K562 (cell line): Measurements from ENCODE around the gene HOXB1. TPM values are rescaled to one million over a fixed set of nuclear protein-coding genes. Genes with fewer than 3 reads are reported as not detected.
A peak's percentile ranks its signal among the peaks of the same experiment; 100 is the strongest.

Experiments used
- ASH1L ChIP-seq: fragments of 450-650 bp; IDR thresholded peaks from 2 replicates; pipeline ENCODE4 v1.6.1; 2018; ENCODE audit warnings: borderline replicate concordance, mild to moderate bottlenecking, low read depth; ENCODE audit not compliant: partially characterized antibody
- ELF1 ChIP-seq: fragments of 200-800 bp; sonication (Bioruptor generic); IDR thresholded peaks from 2 replicates; pipeline ENCODE4 v1.6.1; 2016; ENCODE audit warnings: missing genetic modification characterization, missing compliant biosample characterization
- HDAC6 ChIP-seq: IDR thresholded peaks from 2 replicates; pipeline ENCODE4 v1.6.1; 2012; ENCODE audit warnings: low read depth, mild to moderate bottlenecking, control low read depth, inconsistent platforms, low read length, moderate library complexity
- HOXB6 ChIP-seq: fragments of 250-450 bp; sonication (Bioruptor Pico); IDR thresholded peaks from 2 replicates; pipeline ENCODE4 v1.5.1; 2022; ENCODE audit warnings: mild to moderate bottlenecking, borderline replicate concordance
- MBD1 ChIP-seq: fragments of 250-450 bp; sonication (Bioruptor Pico); IDR thresholded peaks from 2 replicates; pipeline ENCODE4 v1.8.0; 2022; ENCODE audit warnings: inconsistent platforms
- MIER1 ChIP-seq: fragments of 450-650 bp; IDR thresholded peaks from 2 replicates; pipeline ENCODE4 v1.6.1; 2016; ENCODE audit warnings: antibody characterized with exemption, mild to moderate bottlenecking, low read depth
- MLLT1 ChIP-seq, 2 experiments: fragments of 450-650 bp; IDR thresholded peaks; 2 replicates each; pipeline ENCODE4 v1.6.1; 2016
- TRIM25 ChIP-seq: fragments of 450-650 bp; IDR thresholded peaks from 2 replicates; pipeline ENCODE4 v1.7.0; 2016; ENCODE audit warnings: borderline replicate concordance
- WHSC1 ChIP-seq: IDR thresholded peaks from one replicate; pipeline ENCODE4 v1.6.1; 2012; ENCODE audit warnings: low read length, control low read depth, inconsistent platforms
- ZBTB8A ChIP-seq: fragments of 450-650 bp; IDR thresholded peaks from 2 replicates; pipeline ENCODE4 v1.6.1; 2018; ENCODE audit warnings: mild to moderate bottlenecking, moderate library complexity; ENCODE audit not compliant: partially characterized antibody
- ZNF324 ChIP-seq: fragments of 250-450 bp; sonication (Bioruptor Pico); IDR thresholded peaks from 2 replicates; pipeline ENCODE4 v1.4.0; 2020; ENCODE audit warnings: mild to moderate bottlenecking
- ZNF512 ChIP-seq: IDR thresholded peaks from 2 replicates; pipeline ENCODE4 v1.6.1; 2016; ENCODE audit warnings: missing genetic modification characterization, missing compliant biosample characterization
- ZNF592 ChIP-seq: fragments of 450-650 bp; IDR thresholded peaks from 2 replicates; pipeline ENCODE4 v1.6.1; 2017; ENCODE audit warnings: antibody characterized with exemption, mild to moderate bottlenecking
- ZNF780A ChIP-seq: fragments of 250-450 bp; sonication (Bioruptor Pico); IDR thresholded peaks from 2 replicates; pipeline ENCODE4 v1.5.0; 2021; ENCODE audit warnings: mild to moderate bottlenecking
- polyA plus RNA-seq, 8 experiments: library from polyadenylated mRNA; depleted of rRNA in 4 of 8; stranded (reverse) in 5 of 8; unstranded in 3 of 8; fragments of >200 nt; fragmentation: Nextera tagmentation in 2 of 8; fragmentation: Illumina TruSeq in 1 of 8; extraction: Ambion mirVana in 2 of 8; extraction: Trizol in 1 of 8; gene quantifications; 2 replicates each; pipeline versions ENCODE4 v1.2.1 to v1.2.3, GENCODE V29; 2011 to 2014; ENCODE audit warnings: inconsistent platforms in 1 of 8, missing spikeins in 1 of 8
- total RNA-seq, 7 experiments: library from RNA; depleted of rRNA in 6 of 7; stranded (reverse); fragments of >200 nt in 6 of 7; fragmentation: Illumina TruSeq in 2 of 7; extraction: Trizol in 2 of 7; gene quantifications; 2 replicates each; pipeline versions ENCODE4 v1.2.1 to v1.2.3, GENCODE V29; 2011 to 2021; ENCODE audit warnings: low replicate concordance in 1 of 7

HOXB1 gene
- total and polyA plus RNA-seq, 9 of the 15 experiments (the other 6 are each of a cell fraction or from before 2014, with no cell fraction given), result 0.04 TPM; not detected in 8

GRCh38 chr17:48500435-48501426 lies 30.1 kb downstream of the HOXB1 start (continued):
- TF ChIP-seq HOXB6 (CRISPR knock-in tag), result no peak
- TF ChIP-seq ZNF780A (CRISPR knock-in tag), result no peak
- TF ChIP-seq ZNF592, result peak; percentile 43; the same call in 1 of the 2 replicates
- TF ChIP-seq HDAC6, result no peak
- TF ChIP-seq ZBTB8A, result no peak
- no peak for TF ChIP-seq ELF1 (tag)
- TF ChIP-seq MBD1 (CRISPR knock-in tag), result no peak
- no peak for TF ChIP-seq ASH1L
- no peak for TF ChIP-seq TRIM25
- TF ChIP-seq ZNF324 (CRISPR knock-in tag), result no peak
- TF ChIP-seq MIER1, result no peak
- no peak for TF ChIP-seq WHSC1
- TF ChIP-seq MLLT1 (IDR thresholded peaks at IDR 0.05), result peak in 1 of 2 experiments; percentile 51; a peak in 1 of 4 replicates
- no peak for TF ChIP-seq ZNF512
